Measurements from ENCODE around the gene SAMD3.

SAMD3 gene

DNA sequence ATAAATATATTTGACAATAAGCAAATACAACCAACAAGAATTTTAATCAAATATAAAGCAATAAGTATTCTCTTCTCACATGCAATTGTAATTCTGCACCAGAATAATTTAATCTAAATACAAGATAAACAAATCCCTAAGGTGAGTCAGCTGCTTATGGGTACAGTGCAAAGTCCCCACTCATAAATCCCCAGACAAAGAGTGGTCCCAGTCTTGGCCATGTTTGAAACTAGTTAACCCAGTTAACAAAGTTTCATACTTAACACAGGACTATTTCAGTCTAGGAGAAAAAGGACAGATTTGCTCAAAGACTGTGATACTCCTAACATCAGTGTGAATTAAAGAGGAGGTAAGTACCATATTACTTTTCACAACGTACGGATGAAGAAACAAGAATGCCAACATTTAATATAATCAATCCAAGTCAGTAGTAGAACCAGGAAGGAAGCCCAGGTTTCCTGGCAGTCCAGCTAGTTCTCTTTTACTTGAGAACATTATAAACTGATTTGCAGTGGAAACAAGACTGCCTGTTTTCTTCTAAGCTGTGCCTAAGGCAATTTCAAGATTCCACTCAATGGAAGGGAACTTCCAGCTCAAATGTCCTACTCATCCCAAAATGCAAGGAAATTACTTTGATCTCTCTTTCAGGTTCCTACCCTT, 10.4 kb downstream of the SAMD3 start:
- POLR2A ChIA-PET = no interaction called here
- no peak for TF ChIP-seq TARDBP (IDR thresholded peaks at IDR 0.05)
- TF ChIP-seq BHLHE40 (IDR thresholded peaks at IDR 0.05; ENCODE audit: borderline replicate concordance) = no peak
- TF ChIP-seq FOXM1 (IDR thresholded peaks at IDR 0.05; ENCODE audit: borderline replicate concordance) = no peak
- no peak for DNase-seq (ENCODE audit: extremely low spot score)
- CTCF ChIA-PET = no interaction called here

DNA sequence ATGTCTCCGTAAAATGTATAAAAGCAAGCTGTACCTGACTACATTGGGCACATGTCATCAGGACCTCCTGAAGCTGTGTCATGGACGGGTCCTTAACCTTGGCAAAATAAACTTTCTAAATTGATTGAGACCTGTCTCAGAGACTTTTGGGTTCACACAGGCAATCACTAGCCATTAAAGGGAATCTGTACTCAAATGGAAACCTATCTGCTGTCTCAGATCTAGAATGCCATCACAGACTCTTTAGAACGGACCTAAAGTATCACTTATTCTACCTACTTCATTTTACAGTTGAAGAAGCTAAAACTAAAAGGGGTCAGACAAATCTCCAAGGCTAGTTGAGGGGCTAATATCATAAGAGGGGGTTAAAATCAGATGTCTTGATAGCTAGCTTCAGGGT, 11.1 kb downstream of the SAMD3 start:
- ChIA-PET CTCF (no interaction called here), POLR2A (no interaction called here)
- TF ChIP-seq BHLHE40 (IDR thresholded peaks at IDR 0.05; ENCODE audit: borderline replicate concordance) = no peak
- no peak for TF ChIP-seq FOXM1 (IDR thresholded peaks at IDR 0.05; ENCODE audit: borderline replicate concordance)
- TF ChIP-seq CTBP1 (IDR thresholded peaks at IDR 0.05; ENCODE audit: borderline replicate concordance) = no peak
- no peak for TF ChIP-seq LEF1 (IDR thresholded peaks at IDR 0.05; ENCODE audit: borderline replicate concordance)
- TF ChIP-seq TARDBP (IDR thresholded peaks at IDR 0.05) = no peak
- no peak for TF ChIP-seq L3MBTL2 (conservative IDR thresholded peaks at IDR 0.05)
- no peak for TF ChIP-seq SP1 (IDR thresholded peaks at IDR 0.05)
- TF ChIP-seq ELF4 (IDR thresholded peaks at IDR 0.05) = no peak
- no peak for TF ChIP-seq SUZ12 (IDR thresholded peaks at IDR 0.05)
- no peak for TF ChIP-seq ZNF384 (IDR thresholded peaks at IDR 0.05)
- TF ChIP-seq, protein P1, sequence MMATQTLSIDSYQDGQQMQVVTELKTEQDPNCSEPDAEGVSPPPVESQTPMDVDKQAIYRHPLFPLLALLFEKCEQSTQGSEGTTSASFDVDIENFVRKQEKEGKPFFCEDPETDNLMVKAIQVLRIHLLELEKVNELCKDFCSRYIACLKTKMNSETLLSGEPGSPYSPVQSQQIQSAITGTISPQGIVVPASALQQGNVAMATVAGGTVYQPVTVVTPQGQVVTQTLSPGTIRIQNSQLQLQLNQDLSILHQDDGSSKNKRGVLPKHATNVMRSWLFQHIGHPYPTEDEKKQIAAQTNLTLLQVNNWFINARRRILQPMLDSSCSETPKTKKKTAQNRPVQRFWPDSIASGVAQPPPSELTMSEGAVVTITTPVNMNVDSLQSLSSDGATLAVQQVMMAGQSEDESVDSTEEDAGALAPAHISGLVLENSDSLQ (IDR thresholded peaks at IDR 0.05) = no peak
- TF ChIP-seq NFRKB (IDR thresholded peaks at IDR 0.05) = no peak
- no peak for TF ChIP-seq HDGF (IDR thresholded peaks at IDR 0.05; ENCODE audit: borderline replicate concordance)
- TF ChIP-seq FOXA1 (IDR thresholded peaks at IDR 0.05) = no peak
- no peak for TF ChIP-seq ARNT (IDR thresholded peaks at IDR 0.05)
- no peak for TF ChIP-seq FOXK2 (IDR thresholded peaks at IDR 0.05)
- DNase-seq (ENCODE audit: extremely low spot score) = no peak

DNA sequence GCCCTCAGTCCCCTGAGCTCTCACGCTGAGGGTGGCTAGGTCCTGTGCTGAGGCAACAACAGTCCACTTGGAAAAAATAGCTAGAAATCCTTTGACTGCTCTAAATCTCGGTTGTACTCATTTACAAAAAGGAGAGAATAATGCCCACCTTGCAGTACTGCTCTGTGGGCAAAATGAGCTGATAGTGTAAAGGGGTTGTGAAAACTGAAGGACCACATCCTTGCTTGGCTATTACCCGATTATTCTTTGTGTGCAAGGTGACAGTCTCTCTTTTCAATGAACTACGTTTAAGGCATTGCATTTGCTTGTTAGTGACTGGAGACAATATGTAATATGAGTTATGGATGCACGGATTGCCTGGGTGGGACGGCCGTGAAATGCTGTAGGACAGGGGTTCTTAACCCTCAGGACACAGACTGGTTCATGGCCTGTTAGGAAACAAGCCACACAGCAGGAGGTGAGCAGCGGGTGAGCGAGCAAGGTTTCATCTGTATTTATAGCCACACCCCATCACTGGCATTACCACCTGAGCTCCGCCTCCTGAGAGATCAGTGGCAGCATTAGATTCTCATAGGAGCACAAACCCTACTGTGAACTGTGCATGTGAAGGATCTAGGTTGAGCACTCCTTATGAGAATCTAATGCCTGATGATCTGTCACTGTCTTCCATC, 14.6 kb downstream of the SAMD3 start:
- POLR2A ChIA-PET = no interaction called here
- CTCF ChIA-PET = no interaction called here
- TF ChIP-seq ZNF384 (IDR thresholded peaks at IDR 0.05) (no peak), BHLHE40 (IDR thresholded peaks at IDR 0.05; ENCODE audit: borderline replicate concordance) (no peak), FOXA1 (IDR thresholded peaks at IDR 0.05) (no peak), CTBP1 (IDR thresholded peaks at IDR 0.05; ENCODE audit: borderline replicate concordance) (no peak), SP1 (IDR thresholded peaks at IDR 0.05) (no peak)
- TF ChIP-seq, protein P1 (IDR thresholded peaks at IDR 0.05) = no peak

DNA sequence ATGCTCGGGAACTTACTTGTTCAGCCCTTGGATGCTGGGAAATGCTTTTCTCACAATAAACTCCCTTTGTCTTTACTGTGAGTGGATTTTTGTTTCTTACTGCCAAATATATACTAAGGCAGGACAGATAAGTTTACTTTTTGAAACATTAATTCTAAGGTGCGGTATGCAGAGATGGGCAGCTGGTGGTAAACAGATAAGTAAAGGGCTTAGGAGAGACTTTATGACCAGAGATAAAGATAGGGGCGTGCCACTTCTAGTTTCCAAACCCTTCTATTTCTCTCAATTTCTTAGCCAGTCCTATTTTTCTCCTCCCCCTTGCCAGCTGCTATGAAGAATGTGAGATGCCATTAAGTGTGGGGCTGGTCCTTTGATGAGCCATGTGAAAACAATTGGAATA, 16.3 kb downstream of the SAMD3 start:
- no peak for DNase-seq (ENCODE audit: extremely low spot score)
- CTCF ChIA-PET = interaction anchor here (0.6 kb wide), 1 partner anchor 88 kb away, joined by 3 read pairs; no protein-coding TSS in a partner anchor
- POLR2A ChIA-PET = no interaction called here
- no peak for TF ChIP-seq TARDBP (IDR thresholded peaks at IDR 0.05)
- TF ChIP-seq SUZ12 (IDR thresholded peaks at IDR 0.05) = no peak
- no peak for TF ChIP-seq ZNF384 (IDR thresholded peaks at IDR 0.05)
- no peak for TF ChIP-seq HDGF (IDR thresholded peaks at IDR 0.05; ENCODE audit: borderline replicate concordance)
- no peak for TF ChIP-seq BHLHE40 (IDR thresholded peaks at IDR 0.05; ENCODE audit: borderline replicate concordance)
- TF ChIP-seq ELF4 (IDR thresholded peaks at IDR 0.05) = no peak
- no peak for TF ChIP-seq FOXK2 (IDR thresholded peaks at IDR 0.05)
- TF ChIP-seq CTBP1 (IDR thresholded peaks at IDR 0.05; ENCODE audit: borderline replicate concordance) = no peak
- no peak for TF ChIP-seq NFRKB (IDR thresholded peaks at IDR 0.05)
- TF ChIP-seq SP1 (IDR thresholded peaks at IDR 0.05) = no peak
- TF ChIP-seq, protein P1 (IDR thresholded peaks at IDR 0.05) = no peak
- TF ChIP-seq FOXA1 (IDR thresholded peaks at IDR 0.05) = no peak
- TF ChIP-seq LEF1 (IDR thresholded peaks at IDR 0.05; ENCODE audit: borderline replicate concordance) = no peak
- TF ChIP-seq ARNT (IDR thresholded peaks at IDR 0.05) = no peak
- no peak for TF ChIP-seq L3MBTL2 (conservative IDR thresholded peaks at IDR 0.05)
- TF ChIP-seq FOXM1 (IDR thresholded peaks at IDR 0.05; ENCODE audit: borderline replicate concordance) = no peak

More for the DNA sequence above, 14.6 kb downstream of the SAMD3 start:
- no peak for DNase-seq (ENCODE audit: extremely low spot score)

DNA sequence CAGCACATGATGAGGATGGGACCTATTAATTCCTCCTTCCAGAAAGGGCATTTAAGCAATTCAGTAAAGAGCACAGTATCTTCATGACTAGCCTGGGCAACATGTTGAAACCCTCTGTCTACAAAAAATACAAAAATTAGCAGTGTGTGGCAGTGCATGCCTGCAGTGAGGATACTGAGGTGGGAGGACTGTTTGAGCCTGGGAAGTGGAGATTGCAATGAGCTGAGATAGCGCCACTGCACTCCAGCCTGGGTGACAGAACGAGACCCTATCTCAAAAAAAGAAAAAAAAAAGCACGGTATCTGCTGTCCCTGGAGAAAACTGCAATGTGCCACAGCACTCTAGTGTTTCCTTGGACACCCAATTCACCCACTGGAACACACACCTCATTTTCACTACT, 18.4 kb downstream of the SAMD3 start:
- TF ChIP-seq L3MBTL2 (conservative IDR thresholded peaks at IDR 0.05) (no peak), SP1 (IDR thresholded peaks at IDR 0.05) (no peak), SUZ12 (IDR thresholded peaks at IDR 0.05) (no peak), CTBP1 (IDR thresholded peaks at IDR 0.05; ENCODE audit: borderline replicate concordance) (no peak), FOXM1 (IDR thresholded peaks at IDR 0.05; ENCODE audit: borderline replicate concordance) (no peak), ZNF384 (IDR thresholded peaks at IDR 0.05) (no peak), TARDBP (IDR thresholded peaks at IDR 0.05) (no peak), FOXA1 (IDR thresholded peaks at IDR 0.05) (no peak), FOXK2 (IDR thresholded peaks at IDR 0.05) (no peak), BHLHE40 (IDR thresholded peaks at IDR 0.05; ENCODE audit: borderline replicate concordance) (no peak), ELF4 (IDR thresholded peaks at IDR 0.05) (no peak), ARNT (IDR thresholded peaks at IDR 0.05) (no peak), NFRKB (IDR thresholded peaks at IDR 0.05) (no peak), LEF1 (IDR thresholded peaks at IDR 0.05; ENCODE audit: borderline replicate concordance) (no peak), HDGF (IDR thresholded peaks at IDR 0.05; ENCODE audit: borderline replicate concordance) (no peak)
- TF ChIP-seq, protein P1 (IDR thresholded peaks at IDR 0.05) = no peak
- ChIA-PET CTCF (no interaction called here), POLR2A (interaction anchor here (0.7 kb wide), 1 partner anchor 429 kb away, joined by 4 read pairs; no protein-coding TSS in a partner anchor)
- DNase-seq (ENCODE audit: extremely low spot score) = no peak
